B cell (primary cell): Measurements from ENCODE around the gene HOXB8. TPM values are rescaled to one million over a fixed set of nuclear protein-coding genes. Genes with fewer than 3 reads are reported as not detected.

Experiments used
- ATAC-seq: fragments of 200-7000 bp; cut with Tn5 transposase; one replicate; pipeline ENCODE4 v1.10.0; 2021; ENCODE audit warnings: low read depth, mild to moderate bottlenecking, moderate number of reproducible peaks, moderate library complexity
- CTCF ChIA-PET: fragments of 350-600 bp; sonication (Branson Sonifier 250); formaldehyde crosslinking; loops from one replicate; lab custom pipeline; 2021; ENCODE audit warnings: antibody characterized with exemption, inconsistent platforms; lab: Charles Lee
- POLR2A ChIA-PET: fragments of 350-600 bp; sonication (Branson Sonifier 250); formaldehyde crosslinking; loops from one replicate; lab custom pipeline; 2021; ENCODE audit warnings: antibody characterized with exemption; lab: Charles Lee
- DNase-seq: peaks from one replicate; pipeline ENCODE4 v3.0.0; 2013
- H2AFZ ChIP-seq: 2 replicates; pipeline ENCODE4 v1.6.1; 2012; ENCODE audit warnings: mild to moderate bottlenecking, low read depth, low read length; ENCODE audit not compliant: insufficient read depth, poor library complexity, severe bottlenecking
- H3K27ac ChIP-seq, 2 donors: 1 replicate in 1 of 2; 2 replicates in 1 of 2; pipeline ENCODE4 v1.5.1; 2012 to 2013; ENCODE audit warnings: low read length in 2 of 2, mild to moderate bottlenecking in 2 of 2, moderate library complexity in 1 of 2
- H3K27me3 ChIP-seq, 4 experiments: fragments of 200-600 bp in 1 of 4; sonication (generic) in 1 of 4; replicated peaks in 1 of 4; 1 replicate in 2 of 4; 2 replicates in 2 of 4; pipeline versions ENCODE4 v1.6.1 to v1.7.0; 2013 to 2016; ENCODE audit warnings: low read length in 3 of 4, mild to moderate bottlenecking in 2 of 4, mixed read lengths in 1 of 4, moderate library complexity in 1 of 4; ENCODE audit not compliant: insufficient read depth in 4 of 4, control insufficient read depth in 3 of 4; ENCODE audit errors: control extremely low read depth in 1 of 4
- H3K36me3 ChIP-seq, 2 experiments: replicated peaks in 1 of 2; 1 replicate in 1 of 2; 2 replicates in 1 of 2; pipeline versions ENCODE4 v1.6.1 to v1.7.1; 2013; ENCODE audit warnings: low read length in 1 of 2; ENCODE audit not compliant: insufficient read depth in 2 of 2, control insufficient read depth in 1 of 2; ENCODE audit errors: control extremely low read depth in 1 of 2, extremely low read depth in 1 of 2
- H3K4me1 ChIP-seq, 2 donors: fragments of 200-600 bp in 1 of 2; sonication (generic) in 1 of 2; 1 replicate in 1 of 2; 2 replicates in 1 of 2; pipeline versions ENCODE4 v1.5.1 to v1.6.1; 2013 to 2017; ENCODE audit warnings: low read length in 2 of 2; ENCODE audit not compliant: control insufficient read depth in 2 of 2, insufficient read depth in 2 of 2
- H3K4me2 ChIP-seq: replicated peaks from 2 replicates; pipeline ENCODE3; 2012; ENCODE audit warnings: mild to moderate bottlenecking, low read depth, low read length; ENCODE audit not compliant: poor library complexity, severe bottlenecking
- H3K4me3 ChIP-seq, 5 experiments: fragments of 200-600 bp in 1 of 5; sonication (generic) in 1 of 5; 1 replicate in 3 of 5; 2 replicates in 2 of 5; pipeline versions ENCODE4 v1.5.1 to v1.7.0; 2011 to 2016; ENCODE audit warnings: low read length in 4 of 5, mild to moderate bottlenecking in 4 of 5, low read depth in 2 of 5, control low read depth in 1 of 5, moderate library complexity in 1 of 5; ENCODE audit not compliant: insufficient read depth in 1 of 5; ENCODE audit errors: control extremely low read depth in 1 of 5, extremely low read depth in 1 of 5
- H3K79me2 ChIP-seq: fragments of 200-600 bp; sonication (generic); one replicate; pipeline ENCODE4 v1.6.0; 2016; ENCODE audit warnings: low read length; ENCODE audit not compliant: control insufficient read depth, insufficient read depth
- H3K9ac ChIP-seq: fragments of 200-600 bp; sonication (generic); 2 replicates; pipeline ENCODE4 v1.6.1; 2017; ENCODE audit warnings: mild to moderate bottlenecking, low read length, moderate library complexity
- H3K9me3 ChIP-seq, 3 donors: one replicate each; pipeline versions ENCODE4 v1.6.1 to v1.7.1; 2013; ENCODE audit warnings: low read length in 2 of 3; ENCODE audit not compliant: control insufficient read depth in 2 of 3, insufficient read depth in 1 of 3; ENCODE audit errors: control extremely low read depth in 1 of 3
- H4K20me1 ChIP-seq: 2 replicates; pipeline ENCODE4 v1.6.0; 2012; ENCODE audit warnings: mild to moderate bottlenecking, low read length; ENCODE audit not compliant: insufficient read depth, control insufficient read depth, poor library complexity, severe bottlenecking
- H3K27ac Mint-ChIP-seq: one replicate; pipeline ENCODE4 v1.8.0; 2021; ENCODE audit warnings: mixed read lengths
- H3K27me3 Mint-ChIP-seq: one replicate; pipeline ENCODE4 v1.8.0; 2021; ENCODE audit warnings: mixed read lengths
- H3K4me1 Mint-ChIP-seq: one replicate; pipeline ENCODE4 v1.8.0; 2021; ENCODE audit warnings: mixed read lengths
- H3K4me3 Mint-ChIP-seq: one replicate; pipeline ENCODE4 v1.8.0; 2021; ENCODE audit warnings: mixed read lengths
- H3K9me3 Mint-ChIP-seq: one replicate; pipeline ENCODE4 v1.8.0; 2022; ENCODE audit warnings: mixed read lengths; ENCODE audit not compliant: insufficient read depth
- EZH2 ChIP-seq: IDR thresholded peaks from 2 replicates; pipeline ENCODE4 v1.6.1; 2012; ENCODE audit warnings: borderline replicate concordance, low read depth, mild to moderate bottlenecking, moderate library complexity, low read length; ENCODE audit not compliant: insufficient read depth, poor library complexity, severe bottlenecking
- WGBS: methylation state at CpG from one replicate; pipeline ENCODE4 v1.1.5; 2013; ENCODE audit warnings: missing lambda C conversion rate; ENCODE audit not compliant: insufficient coverage; 5-methylcytosine and 5-hydroxymethylcytosine counted together
- intact Hi-C: fragments of 100-400 bp; cut with micrococcal nuclease; formaldehyde crosslinking; loops from one replicate; pipeline ENCODE4 v1.10.0; 2022
- polyA plus RNA-seq: library from polyadenylated mRNA; depleted of rRNA; stranded (reverse); fragments of >200 nt; gene quantifications from 2 replicates; pipeline ENCODE4 v1.2.3, GENCODE V29; 2012
- total RNA-seq, 2 donors: library from RNA; stranded (reverse); fragments of 120-200 nt in 1 of 2; gene quantifications; 1 replicate in 1 of 2; 2 replicates in 1 of 2; pipeline versions ENCODE4 v1.2.3 to v1.2.4, GENCODE V29; 2013 to 2022
- TF ChIP-seq, protein P1 (sequence below): fragments of 200-600 bp; IDR thresholded peaks from one replicate; pipeline ENCODE4 v1.8.0; 2022; ENCODE audit warnings: antibody characterized with exemption, mild to moderate bottlenecking

The HOXB8 gene
- total and polyA plus RNA-seq, 2 donors (not counting 1 experiment from before 2014, with no cell fraction given): not detected

DNA sequence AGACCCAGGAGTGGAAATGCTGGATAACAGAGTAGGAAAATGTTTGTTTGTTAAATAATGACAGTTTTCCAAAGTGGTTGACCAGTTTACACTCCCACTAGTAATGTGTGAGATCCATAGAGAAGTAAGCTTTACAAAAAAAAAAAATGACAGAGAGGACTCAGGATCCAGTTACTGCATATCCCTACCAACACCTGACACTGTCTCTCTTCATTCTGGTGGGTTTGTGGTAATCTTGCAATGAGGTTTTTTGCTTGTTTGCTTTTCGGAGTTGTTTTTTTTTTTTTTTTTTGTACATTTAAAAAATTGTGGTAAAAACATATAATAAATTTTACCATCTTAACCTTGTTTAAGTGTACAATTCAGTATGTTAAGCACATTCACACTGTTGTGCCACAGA lies 34.6 kb upstream of the HOXB8 start:
- TF ChIP-seq, protein P1, sequence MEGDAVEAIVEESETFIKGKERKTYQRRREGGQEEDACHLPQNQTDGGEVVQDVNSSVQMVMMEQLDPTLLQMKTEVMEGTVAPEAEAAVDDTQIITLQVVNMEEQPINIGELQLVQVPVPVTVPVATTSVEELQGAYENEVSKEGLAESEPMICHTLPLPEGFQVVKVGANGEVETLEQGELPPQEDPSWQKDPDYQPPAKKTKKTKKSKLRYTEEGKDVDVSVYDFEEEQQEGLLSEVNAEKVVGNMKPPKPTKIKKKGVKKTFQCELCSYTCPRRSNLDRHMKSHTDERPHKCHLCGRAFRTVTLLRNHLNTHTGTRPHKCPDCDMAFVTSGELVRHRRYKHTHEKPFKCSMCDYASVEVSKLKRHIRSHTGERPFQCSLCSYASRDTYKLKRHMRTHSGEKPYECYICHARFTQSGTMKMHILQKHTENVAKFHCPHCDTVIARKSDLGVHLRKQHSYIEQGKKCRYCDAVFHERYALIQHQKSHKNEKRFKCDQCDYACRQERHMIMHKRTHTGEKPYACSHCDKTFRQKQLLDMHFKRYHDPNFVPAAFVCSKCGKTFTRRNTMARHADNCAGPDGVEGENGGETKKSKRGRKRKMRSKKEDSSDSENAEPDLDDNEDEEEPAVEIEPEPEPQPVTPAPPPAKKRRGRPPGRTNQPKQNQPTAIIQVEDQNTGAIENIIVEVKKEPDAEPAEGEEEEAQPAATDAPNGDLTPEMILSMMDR: no peak
- no peak for TF ChIP-seq EZH2
- Mint-ChIP-seq H3K27me3 (peaks cover 50% of the 10 kb centered on the region), H3K4me3 (no peak overlapping the region), H3K27ac (no peak overlapping the region), H3K4me1 (peaks cover 24% of the 10 kb centered on the region), H3K9me3 (no peaks in the 10 kb centered on the region)
- H3K79me2 ChIP-seq: no peaks in the 10 kb centered on the region
- H3K27ac ChIP-seq: no peak overlapping the region
- ChIA-PET POLR2A (no interaction called here), CTCF (interaction anchor here (0.7 kb wide), 1 partner anchor 1077 kb away, joined by 3 read pairs; no protein-coding TSS in a partner anchor)
- H3K27me3 ChIP-seq: peaks cover 0 to 36% (median 16%) of the 10 kb centered on the region in 4 experiments
- no peak overlapping the region for H2AFZ ChIP-seq
- peaks cover 20 to 22% of the 10 kb centered on the region in 2 donors for H3K4me1 ChIP-seq
- no peaks in the 10 kb centered on the region for H3K36me3 ChIP-seq
- intact Hi-C loops: no loop called here
- ATAC-seq (no peak), DNase-seq (no peak)
- no CpG with 5 or more reads among the region's 1 CpG for WGBS
- no peak overlapping the region for H3K9ac ChIP-seq
- peaks cover 0 to 12% (median 0%) of the 10 kb centered on the region in 3 donors for H3K9me3 ChIP-seq
- no peaks in the 10 kb centered on the region for H4K20me1 ChIP-seq
- H3K4me3 ChIP-seq: no peak overlapping the region
- H3K4me2 ChIP-seq: no peak overlapping the region

GRCh38 chr17:48647963-48648245 lies 32.8 kb upstream of the HOXB8 start:
- Histone ChIP-seq H3K36me3 (no peaks in the 10 kb centered on the region), H3K79me2 (no peaks in the 10 kb centered on the region), H3K9me3 (peaks cover 0 to 13% (median 0%) of the 10 kb centered on the region in 3 donors), H3K27ac (no peak overlapping the region), H3K4me1 (peaks cover 20 to 24% of the 10 kb centered on the region in 2 donors), H2AFZ (peak overlapping the region; percentile 79), H4K20me1 (no peaks in the 10 kb centered on the region), H3K4me3 (peak overlapping the region in 3 of 5 experiments; percentile 61 to 71 (median 69)), H3K27me3 (peaks cover 0 to 53% (median 31%) of the 10 kb centered on the region in 4 experiments), H3K4me2 (peak overlapping the region; percentile 97), H3K9ac (peak overlapping the region; percentile 74)
- intact Hi-C loops: no loop called here
- no peak for DNase-seq
- no peak for TF ChIP-seq EZH2
- TF ChIP-seq, protein P1: no peak
- no peaks in the 10 kb centered on the region for H3K9me3 Mint-ChIP-seq
- H3K4me1 Mint-ChIP-seq: peaks cover 24% of the 10 kb centered on the region
- no peak for ATAC-seq
- WGBS: no CpG with 5 or more reads among the region's 1 CpG
- H3K27ac Mint-ChIP-seq: no peak overlapping the region
- peaks cover 58% of the 10 kb centered on the region for H3K27me3 Mint-ChIP-seq
- ChIA-PET POLR2A (no interaction called here), CTCF (interaction anchor here (1.1 to 1.7 kb wide), 3 partner anchors 11 to 385 kb away, joined by 3 to 6 read pairs (median 3); no protein-coding TSS in a partner anchor)
- peak overlapping the region; percentile 83 for H3K4me3 Mint-ChIP-seq
